Tibial nerve (tissue), 4 donors: ENCODE results near the gene TPK1.
A peak's percentile ranks its signal among the peaks of the same experiment; 100 is the strongest.

Source experiments
- EP300 ChIP-seq, 2 donors: sonication (generic); formaldehyde crosslinking; IDR thresholded peaks; one replicate each; pipeline ENCODE4 v1.6.1; 2017; ENCODE audit warnings: antibody characterized with exemption in 2 of 2, mild to moderate bottlenecking in 1 of 2
- POLR2A ChIP-seq, 2 donors: fragments of 450-650 bp; IDR thresholded peaks; one replicate each; pipeline ENCODE4 v1.6.1; 2017; ENCODE audit warnings: antibody characterized with exemption in 2 of 2, mild to moderate bottlenecking in 2 of 2, moderate library complexity in 2 of 2
- TF ChIP-seq, protein P1 (sequence below), 5 experiments: fragments of 200-600 bp in 3 of 5; fragments of 450-650 bp in 2 of 5; sonication (generic) in 3 of 5; IDR thresholded peaks; one replicate each; pipeline ENCODE4 v1.5.1; 2016 to 2019; ENCODE audit warnings: antibody characterized with exemption in 5 of 5, mild to moderate bottlenecking in 3 of 5, moderate library complexity in 2 of 5

DNA sequence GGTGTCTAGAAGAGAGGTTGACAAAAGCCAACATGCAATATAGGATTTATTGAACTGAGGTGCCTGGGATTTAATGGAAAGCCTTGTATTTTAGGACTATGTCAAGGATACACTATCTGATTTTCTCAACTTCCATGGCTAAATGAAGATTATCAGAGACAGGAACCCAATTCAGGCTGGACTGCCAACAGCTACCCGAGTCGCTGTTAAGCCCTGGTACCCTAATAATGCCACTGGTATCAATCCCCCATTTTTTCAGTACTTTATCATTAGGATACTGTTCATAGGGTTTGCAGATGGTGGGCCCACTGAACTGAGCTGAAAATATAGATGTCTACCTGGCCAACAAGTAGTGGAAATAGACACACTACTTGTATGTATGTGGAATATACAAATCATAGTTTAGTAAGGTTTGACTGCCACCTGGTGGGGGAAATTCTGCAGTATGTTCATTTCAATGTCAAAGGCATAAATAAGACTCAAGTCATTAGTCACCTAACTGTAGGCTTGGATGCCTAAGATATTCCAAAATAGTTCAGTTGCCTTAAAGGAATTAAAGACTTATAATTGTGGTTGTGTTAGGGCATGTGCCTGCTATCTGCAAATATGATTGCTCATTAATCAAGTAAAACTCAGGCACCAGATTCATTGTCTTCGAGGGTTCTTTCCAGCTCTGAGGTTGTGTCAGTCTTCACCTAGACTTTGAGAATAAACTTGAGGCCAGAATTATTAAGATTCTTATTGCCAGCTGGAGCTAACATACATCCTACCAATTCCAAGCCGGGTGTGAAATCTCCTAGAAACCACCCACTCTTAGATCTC lies 398.3 kb downstream of the TPK1 start:
- TF ChIP-seq EP300 (IDR thresholded peaks at IDR 0.05) = no peak
- TF ChIP-seq, protein P1, sequence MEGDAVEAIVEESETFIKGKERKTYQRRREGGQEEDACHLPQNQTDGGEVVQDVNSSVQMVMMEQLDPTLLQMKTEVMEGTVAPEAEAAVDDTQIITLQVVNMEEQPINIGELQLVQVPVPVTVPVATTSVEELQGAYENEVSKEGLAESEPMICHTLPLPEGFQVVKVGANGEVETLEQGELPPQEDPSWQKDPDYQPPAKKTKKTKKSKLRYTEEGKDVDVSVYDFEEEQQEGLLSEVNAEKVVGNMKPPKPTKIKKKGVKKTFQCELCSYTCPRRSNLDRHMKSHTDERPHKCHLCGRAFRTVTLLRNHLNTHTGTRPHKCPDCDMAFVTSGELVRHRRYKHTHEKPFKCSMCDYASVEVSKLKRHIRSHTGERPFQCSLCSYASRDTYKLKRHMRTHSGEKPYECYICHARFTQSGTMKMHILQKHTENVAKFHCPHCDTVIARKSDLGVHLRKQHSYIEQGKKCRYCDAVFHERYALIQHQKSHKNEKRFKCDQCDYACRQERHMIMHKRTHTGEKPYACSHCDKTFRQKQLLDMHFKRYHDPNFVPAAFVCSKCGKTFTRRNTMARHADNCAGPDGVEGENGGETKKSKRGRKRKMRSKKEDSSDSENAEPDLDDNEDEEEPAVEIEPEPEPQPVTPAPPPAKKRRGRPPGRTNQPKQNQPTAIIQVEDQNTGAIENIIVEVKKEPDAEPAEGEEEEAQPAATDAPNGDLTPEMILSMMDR (IDR thresholded peaks at IDR 0.05) = peak; percentile 22 to 48 (median 27)
- TF ChIP-seq POLR2A (IDR thresholded peaks at IDR 0.05) = no peak
